WERI-Rb-1 (cell line): ENCODE data around the gene DAND5.

ENCODE experiments used
- DNase-seq: peaks from one replicate; pipeline ENCODE4 v3.0.0-alpha.2; 2020
- H3K27ac ChIP-seq: fragments of 250-450 bp; sonication (Bioruptor Pico); 2 replicates; pipeline ENCODE4 v1.5.1; 2020; ENCODE audit warnings: mild to moderate bottlenecking, moderate library complexity
- H3K27me3 ChIP-seq: fragments of 250-450 bp; sonication (Bioruptor Pico); 2 replicates; pipeline ENCODE4 v1.5.1; 2021; ENCODE audit warnings: mild to moderate bottlenecking, low read depth, moderate library complexity; ENCODE audit not compliant: insufficient read depth, severe bottlenecking
- H3K36me3 ChIP-seq: fragments of 250-450 bp; sonication (Bioruptor Pico); 2 replicates; pipeline ENCODE4 v1.5.1; 2020; ENCODE audit warnings: mild to moderate bottlenecking, moderate library complexity
- H3K4me3 ChIP-seq: 2 replicates; pipeline ENCODE4 v1.5.1; 2011; ENCODE audit warnings: low read depth, mild to moderate bottlenecking, control low read depth, low read length
- H3K9me3 ChIP-seq: fragments of 250-450 bp; sonication (Bioruptor Pico); 2 replicates; pipeline ENCODE4 v1.5.1; 2021; ENCODE audit warnings: mild to moderate bottlenecking, moderate library complexity; ENCODE audit not compliant: severe bottlenecking
- TF ChIP-seq, protein P1 (sequence below): IDR thresholded peaks from 2 replicates; pipeline ENCODE4 v1.5.1; 2011; ENCODE audit warnings: low read depth, mild to moderate bottlenecking, control low read depth, inconsistent platforms, low read length

DAND5 gene

DNA sequence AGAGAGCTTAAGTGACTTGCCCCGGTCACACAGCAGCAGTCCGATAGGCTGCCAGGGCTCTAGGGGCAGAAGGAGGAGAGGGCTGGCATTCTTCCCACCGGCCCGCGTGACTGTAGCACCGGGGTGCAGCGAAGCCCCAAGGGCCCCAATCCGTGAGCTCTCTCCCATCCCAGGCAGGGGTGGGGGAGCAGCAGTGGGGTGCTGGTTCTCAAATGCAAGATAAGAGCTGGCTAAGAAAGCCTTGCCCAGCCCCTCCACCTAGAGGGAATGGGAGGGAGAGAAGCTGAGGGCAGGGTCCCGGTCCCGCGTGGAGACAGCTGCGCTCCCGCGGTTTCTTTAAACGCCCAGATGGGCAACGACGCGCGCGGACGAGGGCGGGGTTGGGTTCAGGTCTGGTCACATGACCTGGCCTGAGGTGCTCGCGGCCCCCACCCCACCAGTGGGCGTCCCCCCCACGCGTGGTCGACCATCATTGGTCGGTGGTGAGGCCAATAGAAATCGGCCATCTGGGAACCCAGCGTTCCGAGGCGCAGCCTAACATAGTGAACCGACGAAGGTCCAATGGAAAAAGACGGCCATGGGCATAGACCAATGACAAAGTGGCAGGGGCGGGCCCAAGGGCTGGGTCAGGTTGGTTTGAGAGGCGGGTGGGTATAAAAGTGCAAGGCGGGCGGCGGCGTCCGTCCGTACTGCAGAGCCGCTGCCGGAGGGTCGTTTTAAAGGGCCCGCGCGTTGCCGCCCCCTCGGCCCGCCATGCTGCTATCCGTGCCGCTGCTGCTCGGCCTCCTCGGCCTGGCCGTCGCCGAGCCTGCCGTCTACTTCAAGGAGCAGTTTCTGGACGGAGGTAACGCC lies 31.2 kb upstream of the DAND5 start, which contains the start of gene CALR:
CALR (plus strand) TSS at position 683 of the 852 bp plus-strand sequence; CDS start at position 754, 71 bp downstream.
- Histone ChIP-seq H3K27me3 (no peaks in the 10 kb centered on the region), H3K4me3 (peak within 1 kb of the TSS; percentile 92), H3K9me3 (no peaks in the 10 kb centered on the region), H3K36me3 (peaks cover 50% of the 10 kb centered on the region), H3K27ac (peak within 1 kb of the TSS; percentile 98)
- DNase-seq = peak; percentile 99
- TF ChIP-seq, protein P1, sequence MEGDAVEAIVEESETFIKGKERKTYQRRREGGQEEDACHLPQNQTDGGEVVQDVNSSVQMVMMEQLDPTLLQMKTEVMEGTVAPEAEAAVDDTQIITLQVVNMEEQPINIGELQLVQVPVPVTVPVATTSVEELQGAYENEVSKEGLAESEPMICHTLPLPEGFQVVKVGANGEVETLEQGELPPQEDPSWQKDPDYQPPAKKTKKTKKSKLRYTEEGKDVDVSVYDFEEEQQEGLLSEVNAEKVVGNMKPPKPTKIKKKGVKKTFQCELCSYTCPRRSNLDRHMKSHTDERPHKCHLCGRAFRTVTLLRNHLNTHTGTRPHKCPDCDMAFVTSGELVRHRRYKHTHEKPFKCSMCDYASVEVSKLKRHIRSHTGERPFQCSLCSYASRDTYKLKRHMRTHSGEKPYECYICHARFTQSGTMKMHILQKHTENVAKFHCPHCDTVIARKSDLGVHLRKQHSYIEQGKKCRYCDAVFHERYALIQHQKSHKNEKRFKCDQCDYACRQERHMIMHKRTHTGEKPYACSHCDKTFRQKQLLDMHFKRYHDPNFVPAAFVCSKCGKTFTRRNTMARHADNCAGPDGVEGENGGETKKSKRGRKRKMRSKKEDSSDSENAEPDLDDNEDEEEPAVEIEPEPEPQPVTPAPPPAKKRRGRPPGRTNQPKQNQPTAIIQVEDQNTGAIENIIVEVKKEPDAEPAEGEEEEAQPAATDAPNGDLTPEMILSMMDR = no peak

DNA sequence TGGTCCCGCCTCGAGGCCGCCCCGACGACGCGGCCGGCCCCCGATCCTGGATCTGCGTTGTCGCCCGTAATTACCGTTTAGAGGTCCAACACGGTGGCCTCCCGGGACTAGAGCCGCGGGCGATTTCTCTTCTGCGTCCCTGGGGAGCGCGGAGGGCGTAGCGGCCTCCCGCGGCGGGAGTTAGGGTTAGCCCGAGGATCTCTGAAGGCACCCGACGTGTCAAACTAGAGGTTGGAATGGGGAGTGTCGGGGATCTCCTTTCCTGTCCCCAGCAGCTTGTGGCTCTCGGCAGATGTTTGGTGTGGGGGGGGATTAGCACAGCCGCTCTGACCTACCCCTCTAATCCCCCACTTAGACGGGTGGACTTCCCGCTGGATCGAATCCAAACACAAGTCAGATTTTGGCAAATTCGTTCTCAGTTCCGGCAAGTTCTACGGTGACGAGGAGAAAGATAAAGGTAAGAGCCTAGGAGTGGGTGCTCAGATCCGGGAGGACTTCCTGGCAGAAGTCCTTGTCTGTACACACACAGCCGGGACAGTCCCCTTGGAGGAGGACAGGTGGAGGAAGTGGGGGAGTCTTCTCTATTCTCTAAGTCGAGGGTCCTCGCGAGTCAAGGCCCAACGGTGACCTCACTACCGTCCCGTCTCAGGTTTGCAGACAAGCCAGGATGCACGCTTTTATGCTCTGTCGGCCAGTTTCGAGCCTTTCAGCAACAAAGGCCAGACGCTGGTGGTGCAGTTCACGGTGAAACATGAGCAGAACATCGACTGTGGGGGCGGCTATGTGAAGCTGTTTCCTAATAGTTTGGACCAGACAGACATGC lies 30.4 kb upstream of the DAND5 start:
- H3K9me3 ChIP-seq = no peaks in the 10 kb centered on the region
- H3K4me3 ChIP-seq = peak overlapping the region; percentile 92
- H3K27ac ChIP-seq = peak overlapping the region; percentile 98
- H3K36me3 ChIP-seq = peaks cover 53% of the 10 kb centered on the region
- no peaks in the 10 kb centered on the region for H3K27me3 ChIP-seq
- DNase-seq = peak; percentile 53
- TF ChIP-seq, protein P1 = 0 out of 2 replicates have a peak, but pooled peaks have one; percentile 7

DNA sequence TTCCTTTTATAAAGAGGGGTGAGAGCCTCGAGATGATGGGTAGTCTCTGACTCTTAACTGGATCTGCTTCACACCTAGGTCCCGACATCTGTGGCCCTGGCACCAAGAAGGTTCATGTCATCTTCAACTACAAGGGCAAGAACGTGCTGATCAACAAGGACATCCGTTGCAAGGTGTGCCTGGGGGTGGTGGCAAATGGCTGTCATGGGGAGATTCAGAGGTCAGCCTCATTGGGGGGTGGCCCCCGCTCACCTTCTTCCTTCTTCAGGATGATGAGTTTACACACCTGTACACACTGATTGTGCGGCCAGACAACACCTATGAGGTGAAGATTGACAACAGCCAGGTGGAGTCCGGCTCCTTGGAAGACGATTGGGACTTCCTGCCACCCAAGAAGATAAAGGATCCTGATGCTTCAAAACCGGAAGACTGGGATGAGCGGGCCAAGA lies 29.4 kb upstream of the DAND5 start:
- TF ChIP-seq, protein P1 = no peak
- H3K9me3 ChIP-seq = no peaks in the 10 kb centered on the region
- peaks cover 63% of the 10 kb centered on the region for H3K36me3 ChIP-seq
- H3K27ac ChIP-seq = peak overlapping the region; percentile 44
- no peaks in the 10 kb centered on the region for H3K27me3 ChIP-seq
- DNase-seq = no peak
- peak overlapping the region; percentile 92 for H3K4me3 ChIP-seq

DNA sequence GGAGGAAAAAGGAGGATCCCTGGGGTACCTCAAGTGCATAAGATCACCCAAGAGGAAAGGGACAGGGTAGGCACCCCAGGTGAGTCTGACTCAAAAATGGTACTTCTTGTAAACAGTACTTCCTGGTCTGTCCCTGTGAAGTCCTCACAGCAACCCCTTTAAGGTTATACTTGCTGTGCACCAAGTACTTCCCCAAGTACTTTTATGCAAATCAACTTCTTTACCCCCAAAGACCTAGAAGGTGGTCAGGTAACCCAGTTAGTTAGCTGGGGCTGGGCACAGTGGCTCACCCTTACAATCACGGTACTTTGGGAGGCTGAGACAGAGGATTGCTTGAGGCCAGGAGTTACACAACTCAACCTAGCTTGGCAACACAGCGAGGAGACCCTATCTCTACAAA lies 28.5 kb upstream of the DAND5 start:
- no peak overlapping the region for H3K4me3 ChIP-seq

DNA sequence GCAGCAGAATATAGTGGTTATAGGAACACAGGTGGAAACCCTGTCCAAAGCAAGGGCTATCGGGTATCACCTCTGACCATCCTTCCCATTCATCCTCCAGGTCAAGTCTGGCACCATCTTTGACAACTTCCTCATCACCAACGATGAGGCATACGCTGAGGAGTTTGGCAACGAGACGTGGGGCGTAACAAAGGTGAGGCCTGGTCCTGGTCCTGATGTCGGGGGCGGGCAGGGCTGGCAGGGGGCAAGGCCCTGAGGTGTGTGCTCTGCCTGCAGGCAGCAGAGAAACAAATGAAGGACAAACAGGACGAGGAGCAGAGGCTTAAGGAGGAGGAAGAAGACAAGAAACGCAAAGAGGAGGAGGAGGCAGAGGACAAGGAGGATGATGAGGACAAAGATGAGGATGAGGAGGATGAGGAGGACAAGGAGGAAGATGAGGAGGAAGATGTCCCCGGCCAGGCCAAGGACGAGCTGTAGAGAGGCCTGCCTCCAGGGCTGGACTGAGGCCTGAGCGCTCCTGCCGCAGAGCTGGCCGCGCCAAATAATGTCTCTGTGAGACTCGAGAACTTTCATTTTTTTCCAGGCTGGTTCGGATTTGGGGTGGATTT lies 25.8 kb upstream of the DAND5 start:
- peaks cover 92% of the 10 kb centered on the region for H3K36me3 ChIP-seq
- DNase-seq = no peak

More for the DNA sequence above, 28.5 kb upstream of the DAND5 start:
- H3K9me3 ChIP-seq = no peaks in the 10 kb centered on the region
- DNase-seq = no peak
- no peaks in the 10 kb centered on the region for H3K27me3 ChIP-seq
- H3K27ac ChIP-seq = peak overlapping the region; percentile 44
- TF ChIP-seq, protein P1 = no peak
- peaks cover 70% of the 10 kb centered on the region for H3K36me3 ChIP-seq

More for the DNA sequence above, 25.8 kb upstream of the DAND5 start:
- H3K27me3 ChIP-seq = no peaks in the 10 kb centered on the region
- H3K27ac ChIP-seq = no peak overlapping the region
- H3K9me3 ChIP-seq = no peaks in the 10 kb centered on the region
- TF ChIP-seq, protein P1 = no peak
- H3K4me3 ChIP-seq = no peak overlapping the region
